ENCODE data around the gene ADGRL1.

DNA sequence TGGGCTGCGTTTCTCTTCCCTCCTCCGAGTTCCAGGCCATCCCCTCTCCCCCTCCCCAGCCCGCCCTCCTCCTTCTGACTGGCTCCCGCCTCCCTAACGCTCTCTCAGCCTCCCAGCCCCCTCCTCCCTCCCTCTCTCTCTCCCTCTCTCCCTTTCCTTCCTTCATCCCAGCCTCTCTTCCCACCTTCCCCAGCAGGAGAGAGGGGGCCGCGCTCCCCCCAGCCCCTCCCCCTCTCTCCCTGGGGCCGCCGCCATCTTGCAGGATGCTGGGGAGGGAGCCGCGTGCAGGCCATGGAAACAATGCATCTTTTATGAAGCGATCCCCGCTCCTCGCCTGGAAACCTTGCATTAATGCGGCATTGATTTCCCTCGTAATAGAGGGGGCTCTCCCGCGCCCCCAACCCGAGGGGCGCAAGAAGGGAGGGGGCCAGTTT lies 42.6 kb upstream of the ADGRL1 start:
- TF ChIP-seq, protein P1, sequence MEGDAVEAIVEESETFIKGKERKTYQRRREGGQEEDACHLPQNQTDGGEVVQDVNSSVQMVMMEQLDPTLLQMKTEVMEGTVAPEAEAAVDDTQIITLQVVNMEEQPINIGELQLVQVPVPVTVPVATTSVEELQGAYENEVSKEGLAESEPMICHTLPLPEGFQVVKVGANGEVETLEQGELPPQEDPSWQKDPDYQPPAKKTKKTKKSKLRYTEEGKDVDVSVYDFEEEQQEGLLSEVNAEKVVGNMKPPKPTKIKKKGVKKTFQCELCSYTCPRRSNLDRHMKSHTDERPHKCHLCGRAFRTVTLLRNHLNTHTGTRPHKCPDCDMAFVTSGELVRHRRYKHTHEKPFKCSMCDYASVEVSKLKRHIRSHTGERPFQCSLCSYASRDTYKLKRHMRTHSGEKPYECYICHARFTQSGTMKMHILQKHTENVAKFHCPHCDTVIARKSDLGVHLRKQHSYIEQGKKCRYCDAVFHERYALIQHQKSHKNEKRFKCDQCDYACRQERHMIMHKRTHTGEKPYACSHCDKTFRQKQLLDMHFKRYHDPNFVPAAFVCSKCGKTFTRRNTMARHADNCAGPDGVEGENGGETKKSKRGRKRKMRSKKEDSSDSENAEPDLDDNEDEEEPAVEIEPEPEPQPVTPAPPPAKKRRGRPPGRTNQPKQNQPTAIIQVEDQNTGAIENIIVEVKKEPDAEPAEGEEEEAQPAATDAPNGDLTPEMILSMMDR (IDR thresholded peaks at IDR 0.05; ENCODE audit: low read depth, low read length) = no peak
- TF ChIP-seq MAX (IDR thresholded peaks at IDR 0.05; ENCODE audit: low read depth, low read length) (no peak), MYC (IDR thresholded peaks at IDR 0.05; ENCODE audit: low read depth, low read length) (no peak), POLR2A (IDR thresholded peaks at IDR 0.05; ENCODE audit: extremely low read depth, insufficient read length) (no peak)
